Vagina (tissue), 2 donors: ENCODE results near the gene INSC. TPM values are rescaled to one million over a fixed set of nuclear protein-coding genes. Genes with fewer than 3 reads are reported as not detected.

Experiments used
- DNase-seq, 2 donors: peaks; one replicate each; pipeline ENCODE4 v3.0.0-alpha.2; 2017; ENCODE audit errors: extremely low spot score in 2 of 2
- H3K27ac ChIP-seq: fragments of 200-600 bp; sonication (generic); one replicate; pipeline ENCODE4 v1.5.1; 2019
- H3K27me3 ChIP-seq: fragments of 200-600 bp; sonication (generic); one replicate; pipeline ENCODE4 v1.5.1; 2019
- H3K36me3 ChIP-seq, 2 donors: fragments of 200-600 bp; sonication (generic); one replicate each; pipeline ENCODE4 v1.5.1; 2017 to 2019
- H3K4me1 ChIP-seq: fragments of 200-600 bp; sonication (generic); one replicate; pipeline ENCODE4 v1.5.1; 2019
- H3K4me3 ChIP-seq, 2 donors: fragments of 200-600 bp; sonication (generic); 1 replicate in 1 of 2; 2 replicates in 1 of 2; pipeline ENCODE4 v1.5.1; 2016 to 2019
- H3K9me3 ChIP-seq: fragments of 200-600 bp; sonication (generic); one replicate; pipeline ENCODE4 v1.5.1; 2019
- POLR2A ChIP-seq, 2 donors: fragments of 450-650 bp; IDR thresholded peaks; one replicate each; pipeline ENCODE4 v1.6.1; 2017; ENCODE audit warnings: antibody characterized with exemption in 2 of 2, mild to moderate bottlenecking in 2 of 2, moderate library complexity in 2 of 2
- POLR2AphosphoS5 ChIP-seq, 2 donors: sonication (generic); formaldehyde crosslinking; IDR thresholded peaks; one replicate each; pipeline ENCODE4 v1.9.0; 2017; ENCODE audit warnings: antibody characterized with exemption in 2 of 2, mild to moderate bottlenecking in 2 of 2, low read depth in 1 of 2; ENCODE audit not compliant: insufficient read depth in 1 of 2
- intact Hi-C: fragments of 100-400 bp; cut with DNase I; formaldehyde crosslinking; loops from one replicate; pipeline ENCODE4 v1.15.1; 2023
- total RNA-seq: library from RNA; depleted of rRNA; stranded (reverse); fragments of >200 nt; gene quantifications from one replicate; pipeline ENCODE4 v1.2.3, GENCODE V29; 2016
- TF ChIP-seq, protein P1 (sequence below), 3 experiments: fragments of 450-650 bp in 2 of 3; fragments of 200-600 bp in 1 of 3; sonication (generic) in 1 of 3; IDR thresholded peaks; one replicate each; pipeline ENCODE4 v1.5.1; 2017 to 2019; ENCODE audit warnings: antibody characterized with exemption in 3 of 3, mild to moderate bottlenecking in 2 of 3, moderate library complexity in 2 of 3

INSC gene
- total RNA-seq, 1 donor from 2014 or later = 3.2 TPM

- no peak overlapping the region for H3K27ac ChIP-seq
- no peaks in the 10 kb centered on the region for H3K36me3 ChIP-seq
- TF ChIP-seq, protein P1, sequence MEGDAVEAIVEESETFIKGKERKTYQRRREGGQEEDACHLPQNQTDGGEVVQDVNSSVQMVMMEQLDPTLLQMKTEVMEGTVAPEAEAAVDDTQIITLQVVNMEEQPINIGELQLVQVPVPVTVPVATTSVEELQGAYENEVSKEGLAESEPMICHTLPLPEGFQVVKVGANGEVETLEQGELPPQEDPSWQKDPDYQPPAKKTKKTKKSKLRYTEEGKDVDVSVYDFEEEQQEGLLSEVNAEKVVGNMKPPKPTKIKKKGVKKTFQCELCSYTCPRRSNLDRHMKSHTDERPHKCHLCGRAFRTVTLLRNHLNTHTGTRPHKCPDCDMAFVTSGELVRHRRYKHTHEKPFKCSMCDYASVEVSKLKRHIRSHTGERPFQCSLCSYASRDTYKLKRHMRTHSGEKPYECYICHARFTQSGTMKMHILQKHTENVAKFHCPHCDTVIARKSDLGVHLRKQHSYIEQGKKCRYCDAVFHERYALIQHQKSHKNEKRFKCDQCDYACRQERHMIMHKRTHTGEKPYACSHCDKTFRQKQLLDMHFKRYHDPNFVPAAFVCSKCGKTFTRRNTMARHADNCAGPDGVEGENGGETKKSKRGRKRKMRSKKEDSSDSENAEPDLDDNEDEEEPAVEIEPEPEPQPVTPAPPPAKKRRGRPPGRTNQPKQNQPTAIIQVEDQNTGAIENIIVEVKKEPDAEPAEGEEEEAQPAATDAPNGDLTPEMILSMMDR (IDR thresholded peaks at IDR 0.05) = no peak
- TF ChIP-seq POLR2A (IDR thresholded peaks at IDR 0.05) (no peak), POLR2AphosphoS5 (IDR thresholded peaks at IDR 0.05; ENCODE audit: insufficient read depth in 1 of 2, low read depth in 1 of 2) (no peak)
- intact Hi-C loops = no loop called here
- H3K9me3 ChIP-seq = no peaks in the 10 kb centered on the region
- H3K4me1 ChIP-seq = no peaks in the 10 kb centered on the region
- no peaks in the 10 kb centered on the region for H3K27me3 ChIP-seq
- peak in 1 of 2 donors; percentile 52 for DNase-seq
- no peak overlapping the region for H3K4me3 ChIP-seq
Observed at GRCh38 chr11:15145615-15146014, 30.9 kb downstream of the INSC start.

DNA sequence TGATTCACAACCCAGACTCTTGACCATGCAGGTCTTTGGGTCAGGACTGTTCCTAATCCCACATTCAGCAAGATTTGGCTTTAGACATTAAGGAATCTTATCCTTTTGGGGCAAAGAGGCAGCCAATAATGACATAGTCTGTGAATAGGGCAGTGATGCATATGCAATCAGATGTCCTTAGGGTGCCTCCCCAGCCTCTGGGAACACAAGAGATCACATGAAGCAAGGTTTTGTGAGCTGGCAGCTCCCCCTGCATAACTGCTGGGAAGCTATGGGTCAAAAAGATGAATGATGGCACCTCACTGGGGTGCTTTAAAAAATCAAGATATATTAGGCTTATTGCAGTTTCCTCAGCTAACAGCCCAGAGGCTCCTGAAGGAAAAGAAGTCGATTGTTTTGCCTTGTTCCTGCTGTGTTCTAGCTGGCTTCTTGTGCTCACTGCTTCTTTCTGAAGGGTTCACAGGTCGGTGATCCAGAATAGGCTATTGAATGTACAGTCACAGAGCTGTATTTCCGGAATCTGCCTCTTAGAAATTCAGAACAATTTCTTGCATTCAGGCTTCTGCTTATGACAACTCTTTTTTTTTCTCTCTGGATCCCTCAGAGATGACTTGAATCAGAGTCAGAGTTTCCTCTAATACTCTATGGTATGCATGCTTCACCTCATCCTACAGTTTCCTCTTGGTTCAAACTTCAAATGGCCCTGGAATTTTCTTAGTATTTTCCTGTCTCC, 31.7 kb downstream of the INSC start:
- intact Hi-C loops = no loop called here
- H3K9me3 ChIP-seq = no peaks in the 10 kb centered on the region
- no peak overlapping the region for H3K4me3 ChIP-seq
- no peaks in the 10 kb centered on the region for H3K36me3 ChIP-seq
- peak in 1 of 2 donors; percentile 49 for DNase-seq
- no peak for TF ChIP-seq POLR2AphosphoS5 (IDR thresholded peaks at IDR 0.05; ENCODE audit: insufficient read depth in 1 of 2, low read depth in 1 of 2)
- TF ChIP-seq, protein P1 (IDR thresholded peaks at IDR 0.05) = no peak
- TF ChIP-seq POLR2A (IDR thresholded peaks at IDR 0.05) = no peak
- H3K4me1 ChIP-seq = no peaks in the 10 kb centered on the region
- no peaks in the 10 kb centered on the region for H3K27me3 ChIP-seq
- H3K27ac ChIP-seq = no peak overlapping the region

DNA sequence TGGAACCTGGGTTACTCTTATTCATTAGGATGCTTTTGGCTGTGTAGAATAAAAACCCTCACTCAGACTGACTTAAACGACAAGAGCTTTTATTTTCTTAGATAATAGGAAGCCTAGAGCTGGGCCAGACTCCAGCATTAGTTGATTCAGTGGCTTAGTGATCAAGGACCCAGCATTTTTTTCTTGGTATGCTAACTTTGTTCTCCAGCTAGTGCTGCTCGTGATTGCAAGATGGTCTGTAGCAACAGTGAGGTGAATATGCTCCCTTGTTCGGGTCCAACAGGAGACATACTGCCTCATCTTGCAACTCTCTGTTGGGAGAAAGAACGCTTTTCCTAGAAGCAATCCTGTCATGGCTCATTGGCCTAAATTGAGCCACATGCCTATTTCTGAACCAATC, 33.4 kb downstream of the INSC start:
- intact Hi-C loops = no loop called here
- H3K27ac ChIP-seq = no peak overlapping the region

DNA sequence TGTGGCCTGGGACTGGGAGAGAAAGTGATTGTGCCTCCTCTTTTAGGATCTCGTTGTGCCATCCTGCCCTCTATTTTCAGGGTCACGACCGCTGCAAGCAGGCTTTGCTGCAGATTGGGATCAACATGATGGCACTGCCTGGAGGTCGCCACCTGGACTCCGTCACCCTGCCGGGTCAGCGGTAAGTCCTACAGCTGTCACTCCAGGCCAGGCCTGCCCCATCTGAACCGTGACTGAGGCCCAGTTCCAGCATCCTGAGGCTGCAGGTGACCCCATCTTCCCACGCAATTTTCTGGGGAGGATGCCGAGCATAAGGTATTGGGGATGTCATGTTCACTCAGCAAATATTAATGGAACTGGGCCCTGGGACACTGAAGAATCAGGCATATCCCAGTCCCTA, 34.3 kb downstream of the INSC start:
- Histone ChIP-seq H3K27ac (no peak overlapping the region), H3K36me3 (no peaks in the 10 kb centered on the region), H3K4me3 (no peak overlapping the region), H3K9me3 (no peaks in the 10 kb centered on the region), H3K27me3 (no peaks in the 10 kb centered on the region), H3K4me1 (no peaks in the 10 kb centered on the region)
- peak in 1 of 2 donors; percentile 78 for DNase-seq
- intact Hi-C loops = no loop called here
- TF ChIP-seq POLR2AphosphoS5 (IDR thresholded peaks at IDR 0.05; ENCODE audit: insufficient read depth in 1 of 2, low read depth in 1 of 2) (no peak), POLR2A (IDR thresholded peaks at IDR 0.05) (no peak)
- TF ChIP-seq, protein P1 (IDR thresholded peaks at IDR 0.05) = no peak

More for the DNA sequence above, 33.4 kb downstream of the INSC start:
- Histone ChIP-seq H3K4me3 (no peak overlapping the region), H3K27me3 (no peaks in the 10 kb centered on the region), H3K4me1 (no peaks in the 10 kb centered on the region), H3K9me3 (no peaks in the 10 kb centered on the region), H3K36me3 (no peaks in the 10 kb centered on the region)
- TF ChIP-seq POLR2AphosphoS5 (IDR thresholded peaks at IDR 0.05; ENCODE audit: insufficient read depth in 1 of 2, low read depth in 1 of 2) = no peak
- no peak for TF ChIP-seq POLR2A (IDR thresholded peaks at IDR 0.05)
- TF ChIP-seq, protein P1 (IDR thresholded peaks at IDR 0.05) = no peak
- peak in 1 of 2 donors; percentile 49 for DNase-seq

DNA sequence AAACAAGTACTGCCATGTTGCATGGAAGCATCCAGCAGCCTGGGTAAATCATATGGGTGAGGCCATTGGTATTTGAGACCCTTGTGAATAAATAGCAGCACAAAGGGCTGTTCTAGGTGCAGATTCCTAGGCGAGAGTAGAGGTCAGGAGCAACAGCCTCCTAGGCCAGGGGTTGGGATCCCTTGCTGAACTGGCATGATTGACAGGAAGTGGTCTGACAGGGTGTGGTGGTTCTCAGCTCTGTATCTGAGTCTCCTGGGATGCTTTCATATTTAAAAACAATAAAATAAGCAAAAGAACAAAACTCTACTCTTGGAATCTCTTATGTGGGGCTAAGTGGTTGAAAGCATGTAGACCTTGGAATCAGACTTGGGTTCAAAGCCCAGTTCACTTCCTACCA, 35.8 kb downstream of the INSC start:
- Histone ChIP-seq H3K36me3 (no peaks in the 10 kb centered on the region), H3K27me3 (no peaks in the 10 kb centered on the region), H3K9me3 (no peaks in the 10 kb centered on the region), H3K4me1 (no peaks in the 10 kb centered on the region), H3K4me3 (no peak overlapping the region), H3K27ac (no peak overlapping the region)
- TF ChIP-seq POLR2A (IDR thresholded peaks at IDR 0.05) (no peak), POLR2AphosphoS5 (IDR thresholded peaks at IDR 0.05; ENCODE audit: insufficient read depth in 1 of 2, low read depth in 1 of 2) (no peak)
- TF ChIP-seq, protein P1 (IDR thresholded peaks at IDR 0.05) = no peak
- intact Hi-C loops = no loop called here
- no peak for DNase-seq
